GM12878 (cell line): ENCODE results near the gene STRBP. TPM values are rescaled to one million over a fixed set of nuclear protein-coding genes. Genes with fewer than 3 reads are reported as not detected.

Experiments
- BHLHE40 ChIP-seq, 2 experiments: fragments of 450-650 bp in 1 of 2; IDR thresholded peaks; 2 replicates each; pipeline ENCODE4 v1.6.1; 2011 to 2017; ENCODE audit warnings: low read depth in 2 of 2, borderline replicate concordance in 1 of 2, improper control_type of control experiment in 1 of 2, low read length in 1 of 2, mild to moderate bottlenecking in 1 of 2
- EGR1 ChIP-seq, 2 experiments: IDR thresholded peaks; 1 replicate in 1 of 2; 2 replicates in 1 of 2; pipeline ENCODE4 v1.6.1; 2011 to 2012; ENCODE audit warnings: low read depth in 2 of 2, low read length in 2 of 2, borderline replicate concordance in 1 of 2, mild to moderate bottlenecking in 1 of 2, moderate library complexity in 1 of 2
- ETV6 ChIP-seq, 2 experiments: fragments of 450-650 bp in 1 of 2; IDR thresholded peaks in 1 of 2; conservative IDR thresholded peaks in 1 of 2; 2 replicates each; pipeline ENCODE4 v1.6.1; 2014; ENCODE audit warnings: antibody characterized with exemption in 1 of 2, borderline replicate concordance in 1 of 2, low read depth in 1 of 2, mild to moderate bottlenecking in 1 of 2, moderate library complexity in 1 of 2
- HDGF ChIP-seq: fragments of 450-650 bp; IDR thresholded peaks from 2 replicates; pipeline ENCODE4 v1.6.1; 2016; ENCODE audit warnings: antibody characterized with exemption
- RUNX3 ChIP-seq: IDR thresholded peaks from 2 replicates; pipeline ENCODE4 v1.6.1; 2012; ENCODE audit warnings: low read length, inconsistent platforms
- SMARCA5 ChIP-seq: fragments of 450-650 bp; IDR thresholded peaks from 2 replicates; pipeline ENCODE4 v1.6.1; 2017; ENCODE audit warnings: mild to moderate bottlenecking
- SRF ChIP-seq, 2 experiments: IDR thresholded peaks; 2 replicates each; pipeline ENCODE4 v1.6.1; 2011; ENCODE audit warnings: low read depth in 2 of 2, low read length in 2 of 2, mild to moderate bottlenecking in 1 of 2, moderate library complexity in 1 of 2
- STAT1 ChIP-seq: fragments of 450-650 bp; conservative IDR thresholded peaks from 2 replicates; pipeline ENCODE4 v1.6.1; 2014; ENCODE audit warnings: antibody characterized with exemption, mild to moderate bottlenecking
- ZNF207 ChIP-seq: fragments of 450-650 bp; IDR thresholded peaks from 2 replicates; pipeline ENCODE4 v1.6.1; 2014; ENCODE audit warnings: antibody characterized with exemption, mild to moderate bottlenecking, borderline replicate concordance
- ZNF274 ChIP-seq: IDR thresholded peaks from one replicate; pipeline ENCODE4 v1.8.0; 2011; ENCODE audit not compliant: insufficient read length, insufficient read depth
- polyA plus RNA-seq, 11 experiments: library from polyadenylated mRNA; depleted of rRNA in 4 of 11; unstranded in 6 of 11; stranded (reverse) in 5 of 11; fragments of >200 nt; fragmentation: Nextera tagmentation in 4 of 11; fragmentation: Illumina TruSeq in 1 of 11; extraction: Ambion mirVana in 4 of 11; extraction: Trizol in 1 of 11; gene quantifications; 1 replicate in 1 of 11; 2 replicates in 10 of 11; pipeline versions ENCODE4 v1.2.1 to v1.2.3, GENCODE V29; 2011 to 2016; ENCODE audit warnings: inconsistent platforms in 2 of 11, missing spikeins in 2 of 11, low read depth in 1 of 11
- total RNA-seq, 4 experiments: library from RNA; depleted of rRNA in 3 of 4; stranded (reverse); fragments of >200 nt in 3 of 4; fragmentation: Illumina TruSeq in 1 of 4; extraction: Trizol in 1 of 4; gene quantifications; 2 replicates each; pipeline versions ENCODE4 v1.2.1 to v1.2.3, GENCODE V29; 2013 to 2021
- TF ChIP-seq, protein P1 (sequence below): IDR thresholded peaks from 2 replicates; pipeline ENCODE4 v1.6.1; 2011; ENCODE audit warnings: low read depth, low read length, improper control_type of control experiment, borderline replicate concordance
- TF ChIP-seq, protein P2 (sequence below): fragments of 450-650 bp; IDR thresholded peaks from 2 replicates; pipeline ENCODE4 v1.6.1; 2014; ENCODE audit warnings: mild to moderate bottlenecking
- TF ChIP-seq, protein P3 (sequence below): fragments of 450-650 bp; conservative IDR thresholded peaks from 2 replicates; pipeline ENCODE4 v1.6.1; 2017; ENCODE audit warnings: mild to moderate bottlenecking, moderate library complexity
- TF ChIP-seq, protein P4 (sequence below): fragments of 450-650 bp; IDR thresholded peaks from 2 replicates; pipeline ENCODE4 v1.6.1; 2016; ENCODE audit warnings: mild to moderate bottlenecking

The STRBP gene
- total and polyA plus RNA-seq, 10 of the 15 experiments (the other 5 are each of a cell fraction or from before 2014, with no cell fraction given), result 31.0 to 96.8 (median 71.4) TPM

DNA sequence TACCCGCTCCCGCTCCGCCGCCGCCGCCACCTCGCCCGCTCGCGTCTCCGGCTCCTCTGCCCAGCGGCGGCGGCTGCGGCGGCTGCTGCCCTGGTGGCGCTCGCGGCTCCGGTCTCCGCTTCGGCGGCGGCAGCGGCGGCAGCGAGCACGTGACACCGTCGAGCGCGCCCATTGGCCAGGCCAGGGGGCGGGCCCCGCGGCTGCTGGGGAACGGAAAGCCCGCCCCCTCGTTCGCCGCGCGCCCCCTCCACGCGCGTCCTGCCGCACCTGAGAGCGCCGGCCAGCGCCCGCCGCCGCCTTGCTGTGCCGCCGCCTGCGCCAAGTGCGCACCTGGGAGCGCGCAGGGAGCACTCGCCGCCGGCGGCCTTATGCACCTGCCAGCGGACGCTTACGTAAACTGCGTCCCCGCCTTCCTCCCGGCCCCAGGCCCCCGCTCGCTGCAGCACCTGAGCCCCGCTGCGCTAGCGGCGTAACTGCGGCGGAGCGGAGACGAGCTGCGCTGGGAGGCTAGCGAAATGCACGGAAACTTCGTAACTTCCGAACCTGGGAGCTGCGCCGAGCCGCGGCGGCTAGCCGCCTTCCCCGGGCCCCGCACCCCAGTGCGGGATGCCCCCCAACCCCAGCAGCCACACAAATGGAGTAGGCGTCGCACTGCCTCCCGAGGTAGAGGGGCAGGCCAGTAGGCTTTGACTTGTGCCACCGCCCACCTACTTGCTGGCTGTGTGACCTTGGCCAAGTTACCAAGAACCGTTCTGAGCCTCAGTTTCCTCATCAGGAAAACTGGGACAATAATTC lies at the start of gene STRBP (continued):
- TF ChIP-seq, protein P1, sequence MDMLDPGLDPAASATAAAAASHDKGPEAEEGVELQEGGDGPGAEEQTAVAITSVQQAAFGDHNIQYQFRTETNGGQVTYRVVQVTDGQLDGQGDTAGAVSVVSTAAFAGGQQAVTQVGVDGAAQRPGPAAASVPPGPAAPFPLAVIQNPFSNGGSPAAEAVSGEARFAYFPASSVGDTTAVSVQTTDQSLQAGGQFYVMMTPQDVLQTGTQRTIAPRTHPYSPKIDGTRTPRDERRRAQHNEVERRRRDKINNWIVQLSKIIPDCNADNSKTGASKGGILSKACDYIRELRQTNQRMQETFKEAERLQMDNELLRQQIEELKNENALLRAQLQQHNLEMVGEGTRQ, result peak; percentile 66
- no peak for TF ChIP-seq RUNX3
- TF ChIP-seq SMARCA5, result peak; percentile 69; the same call in 1 of the 2 replicates
- peak; percentile 86 for TF ChIP-seq ZNF207
- TF ChIP-seq ZNF274, result no peak
- TF ChIP-seq ETV6 (conservative IDR thresholded peaks at IDR 0.05 in 1 of 2, IDR thresholded peaks at IDR 0.05 in 1 of 2; ENCODE audit: borderline replicate concordance in 1 of 2, low read depth in 1 of 2), result no peak
- TF ChIP-seq BHLHE40 (IDR thresholded peaks at IDR 0.05; ENCODE audit: borderline replicate concordance in 1 of 2, low read depth in 2 of 2, low read length in 1 of 2), result peak; percentile 47 to 93; a peak in 3 of 4 replicates
- TF ChIP-seq HDGF, result 0 out of 2 replicates have a peak, but pooled peaks have one; percentile 51
- TF ChIP-seq EGR1 (IDR thresholded peaks at IDR 0.05; ENCODE audit: borderline replicate concordance in 1 of 2, low read depth in 2 of 2, low read length in 2 of 2), result peak; percentile 18 to 94; a peak in 2 of 3 replicates
- TF ChIP-seq, protein P2, sequence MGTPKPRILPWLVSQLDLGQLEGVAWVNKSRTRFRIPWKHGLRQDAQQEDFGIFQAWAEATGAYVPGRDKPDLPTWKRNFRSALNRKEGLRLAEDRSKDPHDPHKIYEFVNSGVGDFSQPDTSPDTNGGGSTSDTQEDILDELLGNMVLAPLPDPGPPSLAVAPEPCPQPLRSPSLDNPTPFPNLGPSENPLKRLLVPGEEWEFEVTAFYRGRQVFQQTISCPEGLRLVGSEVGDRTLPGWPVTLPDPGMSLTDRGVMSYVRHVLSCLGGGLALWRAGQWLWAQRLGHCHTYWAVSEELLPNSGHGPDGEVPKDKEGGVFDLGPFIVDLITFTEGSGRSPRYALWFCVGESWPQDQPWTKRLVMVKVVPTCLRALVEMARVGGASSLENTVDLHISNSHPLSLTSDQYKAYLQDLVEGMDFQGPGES, result peak; percentile 53
- TF ChIP-seq, protein P3, sequence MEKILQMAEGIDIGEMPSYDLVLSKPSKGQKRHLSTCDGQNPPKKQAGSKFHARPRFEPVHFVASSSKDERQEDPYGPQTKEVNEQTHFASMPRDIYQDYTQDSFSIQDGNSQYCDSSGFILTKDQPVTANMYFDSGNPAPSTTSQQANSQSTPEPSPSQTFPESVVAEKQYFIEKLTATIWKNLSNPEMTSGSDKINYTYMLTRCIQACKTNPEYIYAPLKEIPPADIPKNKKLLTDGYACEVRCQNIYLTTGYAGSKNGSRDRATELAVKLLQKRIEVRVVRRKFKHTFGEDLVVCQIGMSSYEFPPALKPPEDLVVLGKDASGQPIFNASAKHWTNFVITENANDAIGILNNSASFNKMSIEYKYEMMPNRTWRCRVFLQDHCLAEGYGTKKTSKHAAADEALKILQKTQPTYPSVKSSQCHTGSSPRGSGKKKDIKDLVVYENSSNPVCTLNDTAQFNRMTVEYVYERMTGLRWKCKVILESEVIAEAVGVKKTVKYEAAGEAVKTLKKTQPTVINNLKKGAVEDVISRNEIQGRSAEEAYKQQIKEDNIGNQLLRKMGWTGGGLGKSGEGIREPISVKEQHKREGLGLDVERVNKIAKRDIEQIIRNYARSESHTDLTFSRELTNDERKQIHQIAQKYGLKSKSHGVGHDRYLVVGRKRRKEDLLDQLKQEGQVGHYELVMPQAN, result peak; percentile 39; the same call in 1 of the 2 replicates
- peak; percentile 90; the same call in 1 of the 2 replicates for TF ChIP-seq STAT1
- TF ChIP-seq, protein P4, sequence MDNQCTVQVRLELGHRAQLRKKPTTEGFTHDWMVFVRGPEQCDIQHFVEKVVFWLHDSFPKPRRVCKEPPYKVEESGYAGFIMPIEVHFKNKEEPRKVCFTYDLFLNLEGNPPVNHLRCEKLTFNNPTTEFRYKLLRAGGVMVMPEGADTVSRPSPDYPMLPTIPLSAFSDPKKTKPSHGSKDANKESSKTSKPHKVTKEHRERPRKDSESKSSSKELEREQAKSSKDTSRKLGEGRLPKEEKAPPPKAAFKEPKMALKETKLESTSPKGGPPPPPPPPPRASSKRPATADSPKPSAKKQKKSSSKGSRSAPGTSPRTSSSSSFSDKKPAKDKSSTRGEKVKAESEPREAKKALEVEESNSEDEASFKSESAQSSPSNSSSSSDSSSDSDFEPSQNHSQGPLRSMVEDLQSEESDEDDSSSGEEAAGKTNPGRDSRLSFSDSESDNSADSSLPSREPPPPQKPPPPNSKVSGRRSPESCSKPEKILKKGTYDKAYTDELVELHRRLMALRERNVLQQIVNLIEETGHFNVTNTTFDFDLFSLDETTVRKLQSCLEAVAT, result 0 out of 2 replicates have a peak, but pooled peaks have one; percentile 33
- TF ChIP-seq SRF (IDR thresholded peaks at IDR 0.05; ENCODE audit: low read depth in 2 of 2, low read length in 2 of 2), result no peak
- TF ChIP-seq, all 136 proteins: peak for 33
